HG02642 (cell line): Measurements from ENCODE around the gene CDH13.

Experiments used
- ATAC-seq: cut with Tn5 transposase; IDR thresholded peaks from one replicate; pipeline ENCODE4 v1.9.1; 2021; ENCODE audit warnings: mild to moderate bottlenecking; ENCODE audit not compliant: unreplicated experiment, poor library complexity

Gene CDH13

GRCh38 chr16:82649766-82650165, 23.0 kb downstream of the CDH13 start:
- no peak for ATAC-seq

- no peak for ATAC-seq
These were observed 24.0 kb downstream of the CDH13 start for GRCh38 chr16:82650804-82651203.

- ATAC-seq: peak; percentile 60
These were observed 25.3 kb downstream of the CDH13 start for GRCh38 chr16:82651921-82652601.

DNA sequence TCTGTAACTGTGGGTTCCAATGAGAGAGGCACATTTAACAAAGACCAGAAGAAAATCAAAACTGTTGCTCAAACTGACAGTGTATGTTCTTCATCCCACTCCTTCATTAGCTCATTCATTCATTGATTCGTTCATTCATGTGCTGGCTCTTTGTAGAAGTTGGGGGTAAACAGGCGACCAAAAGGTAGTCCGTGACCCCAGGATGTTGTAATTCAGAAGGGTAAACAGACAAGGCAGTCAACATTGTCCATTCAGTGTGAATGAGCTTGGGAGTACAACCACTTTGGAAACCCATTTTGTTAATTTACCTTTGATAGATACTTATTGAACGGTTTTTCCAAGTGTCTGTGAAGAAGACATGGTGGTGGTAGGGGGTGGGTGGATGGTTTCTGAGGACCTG, 26.1 kb downstream of the CDH13 start:
- no peak for ATAC-seq

GRCh38 chr16:82653550-82654511, 27.1 kb downstream of the CDH13 start:
- ATAC-seq: peak; percentile 77

GRCh38 chr16:82655072-82655714, 28.4 kb downstream of the CDH13 start:
- ATAC-seq: no peak

- no peak for ATAC-seq
These were observed 29.1 kb downstream of the CDH13 start for GRCh38 chr16:82655720-82656490.

DNA sequence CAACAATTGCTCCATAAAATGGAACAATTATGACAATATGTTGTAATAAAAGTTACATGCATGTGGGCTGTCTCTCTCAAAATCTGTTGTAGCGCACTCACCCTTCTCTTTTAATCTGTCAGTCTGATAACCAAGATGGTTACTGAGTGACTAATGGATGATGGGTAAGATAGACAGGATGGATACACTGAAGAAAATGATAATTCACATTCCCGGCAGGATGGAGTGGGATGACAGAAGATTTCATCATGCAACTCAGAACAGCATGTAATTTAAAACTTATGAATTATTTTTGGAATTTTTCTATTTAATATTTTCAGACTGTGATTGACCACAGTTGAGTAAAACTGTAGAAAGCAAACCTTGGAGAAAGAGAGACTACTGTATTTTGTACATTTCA, 30.5 kb downstream of the CDH13 start:
- ATAC-seq: no peak

- ATAC-seq: no peak
These were observed 31.0 kb downstream of the CDH13 start for GRCh38 chr16:82657786-82658185.

GRCh38 chr16:82658796-82659195, 32.0 kb downstream of the CDH13 start:
- ATAC-seq: no peak

DNA sequence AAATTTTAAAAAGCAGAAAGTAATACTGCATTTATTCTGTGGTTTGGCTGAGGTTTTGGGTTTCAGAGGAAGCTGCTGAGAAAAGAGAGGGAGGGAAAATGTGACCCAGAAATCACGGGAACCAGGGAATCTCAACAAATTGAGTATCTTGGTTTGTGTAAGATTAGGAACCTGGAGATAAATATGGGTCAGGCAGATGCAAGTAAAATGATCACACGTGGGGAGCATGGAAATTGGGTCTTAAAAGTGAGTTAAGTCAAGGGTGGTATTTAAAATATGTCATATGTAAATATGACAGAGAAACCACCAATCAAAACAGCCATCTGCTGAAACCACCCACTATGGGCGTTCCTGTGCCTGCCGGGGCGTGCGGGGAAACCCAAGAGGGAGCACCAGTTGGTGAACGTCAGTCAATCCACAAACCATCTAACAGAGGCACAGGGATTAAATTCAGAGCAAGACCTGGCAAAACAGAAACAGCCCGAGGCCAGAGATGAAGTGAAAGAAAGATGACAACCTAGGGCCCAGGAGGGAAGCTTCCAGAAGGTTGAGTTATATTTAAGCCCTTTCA, 33.4 kb downstream of the CDH13 start:
- ATAC-seq: no peak

- no peak for ATAC-seq
These were observed 34.2 kb downstream of the CDH13 start for GRCh38 chr16:82660966-82661365.

- ATAC-seq: no peak
These were observed 37.4 kb downstream of the CDH13 start for GRCh38 chr16:82664181-82664580.

DNA sequence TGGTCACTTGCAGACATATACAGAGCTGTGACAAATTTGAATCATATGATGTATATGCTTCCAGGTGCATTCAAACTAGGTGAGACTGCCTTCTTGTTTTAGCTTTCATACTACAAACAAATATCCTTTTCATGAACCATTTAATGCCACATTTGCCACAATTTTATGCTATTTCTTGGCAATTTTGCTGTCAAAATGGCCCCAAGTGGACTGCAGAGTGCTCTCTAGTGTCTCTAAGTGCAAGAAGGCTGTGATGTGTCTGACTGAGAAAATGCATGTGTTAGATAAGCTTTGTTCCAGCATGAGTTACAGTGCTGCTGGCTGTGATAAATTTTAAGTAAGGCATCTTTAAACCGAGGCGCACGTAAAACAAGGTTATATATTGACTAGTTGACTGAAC, 38.3 kb downstream of the CDH13 start:
- ATAC-seq: no peak

GRCh38 chr16:82667437-82667836, 40.7 kb downstream of the CDH13 start:
- ATAC-seq: no peak

- ATAC-seq: no peak
These were observed 41.3 kb downstream of the CDH13 start for GRCh38 chr16:82668094-82668493.

- no peak for ATAC-seq
These were observed 45.0 kb downstream of the CDH13 start for GRCh38 chr16:82671741-82672140.

- no peak for ATAC-seq
These were observed 45.9 kb downstream of the CDH13 start for GRCh38 chr16:82672676-82673075.

DNA sequence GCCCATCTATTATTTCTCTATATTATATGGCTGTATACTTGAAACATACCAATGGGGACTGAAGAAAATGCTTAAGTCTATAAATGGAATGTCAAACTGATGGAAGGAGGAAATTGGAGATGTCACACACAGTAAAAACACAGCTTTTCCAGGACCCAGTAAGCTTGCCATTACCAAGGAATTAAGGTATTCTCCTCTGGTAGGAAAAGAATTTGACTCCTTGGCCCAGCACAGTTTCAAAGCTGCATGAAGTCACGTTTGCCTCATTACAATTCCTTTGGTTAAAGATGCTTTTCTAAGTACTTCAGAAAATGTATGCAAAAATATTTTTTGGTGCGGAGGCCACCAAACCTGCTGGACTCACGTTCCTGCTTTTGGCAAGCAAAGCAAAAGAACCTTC, 48.5 kb downstream of the CDH13 start:
- ATAC-seq: no peak

DNA sequence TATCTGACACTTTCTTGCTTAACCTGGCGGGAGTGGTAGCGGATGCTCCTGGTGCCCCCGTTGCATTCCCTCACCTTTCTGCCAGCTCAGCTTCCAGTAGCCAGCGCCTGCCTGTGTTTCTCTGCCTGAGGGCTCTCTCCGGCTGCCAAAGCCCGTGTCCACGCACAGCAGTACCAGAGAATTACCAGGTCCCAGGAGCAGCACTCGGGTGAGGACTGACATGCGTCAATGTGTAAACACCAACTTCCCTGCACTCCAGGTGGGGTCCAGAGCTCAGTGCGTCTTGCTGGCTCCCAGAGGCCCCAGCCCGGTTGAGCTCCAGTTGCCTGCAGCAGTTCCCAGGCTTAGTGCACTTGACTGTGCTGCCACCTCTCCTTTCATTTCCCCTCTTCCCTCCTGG, 54.8 kb downstream of the CDH13 start:
- no peak for ATAC-seq
